ENCODE measurements around the gene GPM6B. TPM values are rescaled to one million over a fixed set of nuclear protein-coding genes. Genes with fewer than 3 reads are reported as not detected.
A peak's percentile ranks its signal among the peaks of the same experiment; 100 is the strongest.

Gene GPM6B
- total RNA-seq, 8 experiments from 2014 or later = 1.3 to 233 (median 65.1) TPM

DNA sequence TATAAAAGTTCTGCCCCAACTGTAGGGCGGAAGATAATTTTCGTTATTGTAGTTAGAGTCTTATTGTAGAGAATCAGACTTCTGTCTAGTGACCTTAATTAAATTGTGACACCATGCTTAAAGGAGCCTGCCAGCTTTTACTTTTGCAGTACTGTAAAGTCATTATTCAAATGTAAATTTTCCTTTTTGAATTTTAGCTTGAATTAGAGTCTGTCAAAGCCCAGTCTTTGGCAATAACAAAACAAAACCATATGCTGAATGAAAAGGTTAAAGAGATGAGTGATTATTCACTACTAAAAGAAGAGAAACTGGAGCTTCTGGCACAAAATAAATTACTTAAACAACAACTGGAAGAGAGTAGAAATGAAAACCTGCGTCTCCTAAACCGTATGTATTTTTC, 60.5 kb downstream of the GPM6B start:
- in situ Hi-C loops (cut with MboI; ENCODE audit: low pct_unique_long_range_greater_than_20kb in 2 of 9, low sequenced_read_pairs in 9 of 9, unreplicated experiment in 9 of 9) = loop anchor here in 2 of 9 experiments (25.0 kb wide), 1 partner anchor 281 kb away; the partner anchor contains the start of gene GEMIN8 (in 2 of the 2)
- no peak for ATAC-seq (replicated peaks in 6 of 8)
- WGBS, 10 experiments = 78 to 100% (median 87%) methylated on average over 1 to 4 of the region's 4 CpGs; no CpG with 5 or more reads in 6 of the 10 experiments
- no peak overlapping the region for H3K27ac ChIP-seq
- no peak overlapping the region for H3K4me3 ChIP-seq
- no peaks in the 10 kb centered on the region for H3K4me1 ChIP-seq (replicated peaks in 1 of 2)

DNA sequence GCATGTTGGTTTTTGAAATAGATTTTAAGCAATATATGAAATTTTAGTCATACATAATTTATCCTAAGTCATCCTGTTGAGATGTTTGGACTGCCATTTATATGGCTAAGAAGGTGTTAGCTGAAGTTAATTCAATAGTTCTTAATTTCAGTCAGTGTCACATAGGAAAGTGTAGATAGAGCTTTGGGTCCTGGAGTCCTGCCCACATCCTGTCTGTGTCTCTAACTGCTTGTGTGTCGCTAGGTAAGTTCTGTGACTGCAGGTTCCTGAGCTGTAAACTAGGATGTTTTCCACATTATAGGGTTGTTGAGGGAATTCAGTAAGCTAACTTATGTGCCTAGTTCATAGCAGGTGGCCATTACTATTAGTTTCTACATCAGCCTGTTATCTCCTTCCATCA, 61.6 kb downstream of the GPM6B start:
- Histone ChIP-seq H3K4me3 (no peak overlapping the region), H3K4me1 (replicated peaks in 1 of 2) (no peaks in the 10 kb centered on the region), H3K27ac (no peak overlapping the region)
- no peak for ATAC-seq (replicated peaks in 6 of 8)
- 75 to 100% (median 86%) methylated on average over 1 of the region's 1 CpG; no CpG with 5 or more reads in 7 of the 10 experiments for WGBS, 10 experiments
- in situ Hi-C loops (cut with MboI; ENCODE audit: low pct_unique_long_range_greater_than_20kb in 2 of 9, low sequenced_read_pairs in 9 of 9, unreplicated experiment in 9 of 9) = loop anchor here in 2 of 9 experiments (25.0 kb wide), 1 partner anchor 282 kb away; the partner anchor contains the start of gene GEMIN8 (in 2 of the 2)

DNA sequence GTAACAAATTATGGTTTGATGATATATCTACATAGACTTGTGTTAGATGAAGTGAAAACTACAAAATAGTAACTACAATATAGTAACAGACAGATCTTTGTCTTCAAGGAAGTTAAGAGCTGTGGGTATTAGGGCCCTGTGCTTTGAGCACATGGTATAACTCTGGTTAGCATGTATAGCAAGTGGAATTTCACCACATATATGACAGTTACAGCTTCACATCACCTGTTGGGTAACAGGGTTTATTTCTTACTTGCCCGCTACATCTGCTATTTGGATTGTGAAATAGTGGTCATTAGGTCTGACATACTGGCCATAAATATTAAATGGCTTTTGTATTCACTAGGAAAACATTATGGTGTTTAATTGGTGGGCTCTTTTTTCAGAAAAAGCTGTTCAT, 62.1 kb downstream of the GPM6B start:
- no peak for ATAC-seq (replicated peaks in 6 of 8)
- Histone ChIP-seq H3K4me1 (replicated peaks in 1 of 2) (no peaks in the 10 kb centered on the region), H3K4me3 (no peak overlapping the region), H3K27ac (no peak overlapping the region)
- 78% methylated on average over 1 of the region's 1 CpG; no CpG with 5 or more reads in 9 of the 10 experiments for WGBS, 10 experiments
- in situ Hi-C loops (cut with MboI; ENCODE audit: low pct_unique_long_range_greater_than_20kb in 2 of 9, low sequenced_read_pairs in 9 of 9, unreplicated experiment in 9 of 9) = loop anchor here in 2 of 9 experiments (25.0 kb wide), 1 partner anchor 283 kb away; the partner anchor contains the start of gene GEMIN8 (in 2 of the 2)

DNA sequence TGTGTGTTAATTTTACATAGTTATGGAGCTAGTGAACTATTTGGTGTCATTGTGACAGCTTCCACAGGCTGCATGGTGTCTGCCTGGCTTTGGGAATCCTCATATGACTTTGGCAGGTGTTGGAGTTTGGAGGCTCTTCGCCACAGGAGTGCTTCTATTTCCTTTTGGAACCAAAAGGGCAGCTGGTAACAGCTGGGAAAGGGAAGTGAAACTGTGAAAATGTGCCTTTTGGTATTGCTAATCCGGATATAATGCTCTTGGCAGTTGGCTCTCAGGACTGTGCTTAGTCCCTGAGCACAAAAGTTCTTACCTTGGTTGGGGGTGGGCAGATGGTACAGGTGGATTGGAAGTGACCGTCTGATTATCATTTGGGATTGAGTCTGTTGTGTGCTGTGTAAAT, 64.2 kb downstream of the GPM6B start:
- ATAC-seq (replicated peaks in 6 of 8) = no peak
- no peak overlapping the region for H3K4me3 ChIP-seq
- H3K4me1 ChIP-seq (replicated peaks in 1 of 2) = no peaks in the 10 kb centered on the region
- 63 to 93% methylated on average over 1 to 3 of the region's 3 CpGs; no CpG with 5 or more reads in 8 of the 10 experiments for WGBS, 10 experiments
- in situ Hi-C loops (cut with MboI; ENCODE audit: low pct_unique_long_range_greater_than_20kb in 2 of 9, low sequenced_read_pairs in 9 of 9, unreplicated experiment in 9 of 9) = loop anchor here in 2 of 9 experiments (25.0 kb wide), 1 partner anchor 285 kb away; the partner anchor contains the start of gene GEMIN8 (in 2 of the 2)
- H3K27ac ChIP-seq = no peak overlapping the region

DNA sequence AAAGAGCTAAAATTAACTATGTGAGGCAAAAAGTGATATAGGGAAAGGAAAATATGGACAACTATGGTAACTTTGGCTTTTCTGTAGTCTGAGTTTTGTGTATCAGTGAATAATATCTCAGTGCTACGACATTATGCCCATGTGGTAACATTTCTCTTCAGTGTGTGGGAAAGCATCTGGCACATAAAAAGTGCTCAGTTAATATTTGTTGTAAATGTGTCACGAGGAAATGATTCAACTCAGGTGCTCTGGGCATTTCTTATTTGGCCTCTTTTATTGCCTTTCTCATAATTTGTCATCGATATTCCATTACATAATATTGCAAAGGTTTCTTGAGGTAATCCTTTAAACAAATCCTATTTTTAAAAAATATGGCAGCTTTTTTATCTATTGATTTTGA, 64.8 kb downstream of the GPM6B start:
- in situ Hi-C loops (cut with MboI; ENCODE audit: low pct_unique_long_range_greater_than_20kb in 2 of 9, low sequenced_read_pairs in 9 of 9, unreplicated experiment in 9 of 9) = loop anchor here in 2 of 9 experiments (25.0 kb wide), 1 partner anchor 285 kb away; the partner anchor contains the start of gene GEMIN8 (in 2 of the 2)
- 20 to 100% (median 83%) methylated on average over 1 to 3 of the region's 3 CpGs; no CpG with 5 or more reads in 5 of the 10 experiments for WGBS, 10 experiments
- no peak overlapping the region for H3K4me3 ChIP-seq
- no peak for ATAC-seq (replicated peaks in 6 of 8)
- no peak overlapping the region for H3K27ac ChIP-seq
- H3K4me1 ChIP-seq (replicated peaks in 1 of 2) = no peaks in the 10 kb centered on the region

DNA sequence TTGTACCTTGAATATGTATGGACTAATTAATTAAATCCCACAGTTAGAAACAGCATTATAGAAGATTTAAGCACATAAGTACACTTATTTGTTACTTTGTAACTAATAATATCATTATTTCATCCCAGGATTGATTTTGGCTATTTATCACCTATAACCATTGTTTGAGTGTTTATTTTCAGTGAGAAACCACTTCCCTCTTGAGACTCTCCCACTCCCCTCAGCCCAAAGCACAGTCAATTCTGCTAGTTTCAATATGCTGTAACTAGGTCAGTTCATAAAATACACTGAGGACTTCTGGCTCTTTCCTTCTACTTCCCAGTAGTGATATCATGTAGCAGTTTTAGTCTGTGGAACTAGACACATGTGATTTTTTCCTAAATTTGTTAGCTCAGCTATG, 66.1 kb downstream of the GPM6B start:
- Histone ChIP-seq H3K27ac (no peak overlapping the region), H3K4me1 (replicated peaks in 1 of 2) (no peaks in the 10 kb centered on the region), H3K4me3 (no peak overlapping the region)
- in situ Hi-C loops (cut with MboI; ENCODE audit: low pct_unique_long_range_greater_than_20kb in 2 of 9, low sequenced_read_pairs in 9 of 9, unreplicated experiment in 9 of 9) = loop anchor here in 2 of 9 experiments (25.0 kb wide), 1 partner anchor 286 kb away; the partner anchor contains the start of gene GEMIN8 (in 2 of the 2)
- ATAC-seq (replicated peaks in 6 of 8) = no peak

DNA sequence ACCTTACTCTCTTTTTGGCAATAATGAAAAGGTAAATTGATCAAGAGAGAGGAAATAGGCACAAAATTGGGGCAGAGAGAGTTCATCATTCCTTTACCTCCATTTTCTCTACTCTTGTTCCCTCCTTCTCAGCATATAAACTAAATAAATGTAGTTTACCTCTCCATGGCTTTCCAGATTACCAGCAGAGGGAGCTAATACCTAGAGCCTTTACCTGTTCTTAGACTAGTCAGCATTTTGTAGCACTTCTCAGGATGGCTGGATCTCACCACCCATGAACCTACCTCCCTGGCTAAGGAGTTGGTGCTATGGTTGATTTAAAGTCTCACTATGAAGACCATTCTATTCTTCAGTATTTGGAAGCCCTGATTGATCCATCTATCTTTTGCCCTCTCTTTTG, 66.7 kb downstream of the GPM6B start:
- no peaks in the 10 kb centered on the region for H3K4me1 ChIP-seq (replicated peaks in 1 of 2)
- H3K4me3 ChIP-seq = no peak overlapping the region
- ATAC-seq (replicated peaks in 6 of 8) = peak in 2 of 8 experiments; percentile 25 to 27
- in situ Hi-C loops (cut with MboI; ENCODE audit: low pct_unique_long_range_greater_than_20kb in 2 of 9, low sequenced_read_pairs in 9 of 9, unreplicated experiment in 9 of 9) = loop anchor here in 2 of 9 experiments (25.0 kb wide), 1 partner anchor 287 kb away; the partner anchor contains the start of gene GEMIN8 (in 2 of the 2)
- H3K27ac ChIP-seq = no peak overlapping the region

DNA sequence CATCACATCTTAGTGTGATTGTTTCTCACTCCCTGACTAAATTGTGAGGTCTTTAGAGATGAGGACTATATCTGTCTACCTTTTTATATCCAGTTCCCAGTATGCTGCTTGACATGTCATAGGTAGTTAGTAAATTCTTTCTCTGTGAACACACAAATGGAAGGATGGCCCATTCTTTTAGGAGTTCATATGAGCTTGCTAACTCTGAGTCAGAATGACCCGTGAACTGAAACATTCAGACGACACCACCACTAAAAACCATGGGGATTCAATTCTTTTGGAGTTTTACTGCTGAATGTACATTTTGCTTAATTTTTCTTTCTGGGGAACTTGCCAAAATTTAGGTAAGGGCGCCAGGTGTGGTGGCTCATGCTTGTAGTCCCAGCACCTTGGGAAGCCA, 68.4 kb downstream of the GPM6B start:
- H3K4me3 ChIP-seq = no peak overlapping the region
- in situ Hi-C loops (cut with MboI; ENCODE audit: low pct_unique_long_range_greater_than_20kb in 2 of 9, low sequenced_read_pairs in 9 of 9, unreplicated experiment in 9 of 9) = loop anchor here in 1 of 9 experiments (25.0 kb wide), 1 partner anchor 289 kb away; the partner anchor contains the start of gene GEMIN8
- ATAC-seq (replicated peaks in 6 of 8) = no peak
- 83 to 96% methylated on average over 2 to 3 of the region's 3 CpGs; no CpG with 5 or more reads in 8 of the 10 experiments for WGBS, 10 experiments
- H3K27ac ChIP-seq = no peak overlapping the region
- H3K4me1 ChIP-seq (replicated peaks in 1 of 2) = no peaks in the 10 kb centered on the region

DNA sequence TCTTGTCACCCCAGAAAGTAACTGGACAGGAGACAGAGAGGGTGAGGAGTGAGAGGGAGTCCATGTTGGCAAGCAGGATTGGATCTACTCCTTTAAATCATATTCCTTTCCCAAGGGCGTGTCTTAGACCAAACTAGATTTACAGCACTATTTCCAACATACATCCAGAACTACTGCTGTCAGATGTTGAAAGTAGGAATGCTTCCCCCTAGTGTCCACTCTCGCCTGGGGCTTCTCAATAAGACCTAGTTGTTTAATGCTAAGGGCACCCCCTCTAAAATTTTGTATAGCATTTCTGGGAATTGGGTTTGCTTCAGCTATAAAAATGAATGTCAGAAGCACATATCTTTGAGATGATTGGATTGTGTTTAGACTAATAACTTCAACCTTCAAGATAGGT, 69.1 kb downstream of the GPM6B start:
- Histone ChIP-seq H3K27ac (no peak overlapping the region), H3K4me1 (replicated peaks in 1 of 2) (no peaks in the 10 kb centered on the region), H3K4me3 (no peak overlapping the region)
- in situ Hi-C loops (cut with MboI; ENCODE audit: low pct_unique_long_range_greater_than_20kb in 2 of 9, low sequenced_read_pairs in 9 of 9, unreplicated experiment in 9 of 9) = loop anchor here in 1 of 9 experiments (25.0 kb wide), 1 partner anchor 289 kb away; the partner anchor contains the start of gene GEMIN8
- 83 to 100% methylated on average over 1 of the region's 2 CpGs; no CpG with 5 or more reads in 8 of the 10 experiments for WGBS, 10 experiments
- ATAC-seq (replicated peaks in 6 of 8) = peak in 4 of 8 experiments; percentile 28 to 58 (median 34)

DNA sequence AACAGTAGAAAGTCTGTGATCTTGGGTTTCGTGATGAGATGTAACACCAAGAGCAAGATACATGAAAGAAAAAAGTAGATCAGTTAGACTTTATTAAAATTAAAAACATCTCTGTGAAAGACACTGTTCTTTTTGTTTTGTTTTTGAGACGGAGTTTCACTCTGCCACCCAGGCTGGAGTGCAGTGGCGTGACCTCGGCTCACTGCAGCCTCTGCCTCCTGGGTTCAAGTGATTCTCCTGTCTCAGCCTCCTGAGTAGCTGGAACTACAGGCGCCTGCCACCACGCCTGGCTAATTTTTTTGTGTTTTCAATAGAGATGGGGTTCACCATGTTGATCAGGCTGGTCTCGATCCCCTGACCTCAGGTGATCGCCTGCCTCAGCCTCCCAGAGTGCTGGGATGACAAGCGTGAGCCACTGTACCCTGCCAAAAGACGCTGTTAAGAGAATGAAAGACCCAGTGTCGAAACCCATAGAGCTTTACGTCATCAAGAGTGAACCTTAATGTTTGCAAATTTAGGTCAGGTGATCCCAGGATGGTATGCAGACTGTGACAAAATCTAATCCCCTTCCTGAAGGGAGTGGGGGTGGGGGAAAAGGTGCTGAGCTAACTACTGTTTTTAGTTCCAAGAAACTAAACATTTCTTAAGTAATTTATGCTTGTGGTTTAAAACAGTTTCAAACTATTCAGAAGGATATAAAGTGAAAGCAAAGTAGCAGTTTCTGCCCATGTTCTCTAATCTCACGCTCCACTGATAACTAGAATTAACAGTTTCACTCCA, 74.3 kb downstream of the GPM6B start:
- in situ Hi-C loops (cut with MboI; ENCODE audit: low pct_unique_long_range_greater_than_20kb in 2 of 9, low sequenced_read_pairs in 9 of 9, unreplicated experiment in 9 of 9) = loop anchor here in 1 of 9 experiments (25.0 kb wide), 1 partner anchor 295 kb away; the partner anchor contains the start of gene GEMIN8

DNA sequence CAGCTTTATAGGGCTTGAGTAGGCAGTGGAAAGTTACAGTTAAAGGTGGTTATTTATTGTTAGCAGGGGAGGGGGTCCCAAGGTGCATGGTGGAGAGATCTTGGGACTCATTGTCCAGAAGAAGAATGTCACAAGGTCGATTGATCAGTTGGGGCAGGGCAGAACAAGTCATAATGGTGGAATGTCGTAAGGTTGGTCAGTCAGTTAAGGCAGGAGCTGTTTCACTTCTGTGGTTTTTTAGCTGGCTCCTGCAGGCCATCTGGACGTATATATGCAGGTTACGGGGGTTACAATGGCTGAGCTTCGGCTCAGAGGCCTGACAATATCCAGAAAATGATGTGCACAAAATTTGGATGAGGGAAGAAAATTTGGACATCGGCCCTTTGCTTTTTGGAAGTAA, 75.2 kb downstream of the GPM6B start:
- Histone ChIP-seq H3K4me1 (replicated peaks in 1 of 2) (no peaks in the 10 kb centered on the region), H3K27ac (no peak overlapping the region), H3K4me3 (no peak overlapping the region)
- ATAC-seq (replicated peaks in 6 of 8) = no peak
- 80 to 100% (median 83%) methylated on average over 1 to 6 of the region's 6 CpGs; no CpG with 5 or more reads in 6 of the 10 experiments for WGBS, 10 experiments
- in situ Hi-C loops (cut with MboI; ENCODE audit: low pct_unique_long_range_greater_than_20kb in 2 of 9, low sequenced_read_pairs in 9 of 9, unreplicated experiment in 9 of 9) = loop anchor here in 1 of 9 experiments (25.0 kb wide), 1 partner anchor 296 kb away; the partner anchor contains the start of gene GEMIN8

More for the DNA sequence above, 74.3 kb downstream of the GPM6B start:
- ATAC-seq (replicated peaks in 6 of 8) = no peak
- 83 to 100% (median 95%) methylated on average over 1 to 4 of the region's 13 CpGs; no CpG with 5 or more reads in 3 of the 10 experiments for WGBS, 10 experiments
- Histone ChIP-seq H3K27ac (no peak overlapping the region), H3K4me3 (no peak overlapping the region), H3K4me1 (replicated peaks in 1 of 2) (no peaks in the 10 kb centered on the region)

DNA sequence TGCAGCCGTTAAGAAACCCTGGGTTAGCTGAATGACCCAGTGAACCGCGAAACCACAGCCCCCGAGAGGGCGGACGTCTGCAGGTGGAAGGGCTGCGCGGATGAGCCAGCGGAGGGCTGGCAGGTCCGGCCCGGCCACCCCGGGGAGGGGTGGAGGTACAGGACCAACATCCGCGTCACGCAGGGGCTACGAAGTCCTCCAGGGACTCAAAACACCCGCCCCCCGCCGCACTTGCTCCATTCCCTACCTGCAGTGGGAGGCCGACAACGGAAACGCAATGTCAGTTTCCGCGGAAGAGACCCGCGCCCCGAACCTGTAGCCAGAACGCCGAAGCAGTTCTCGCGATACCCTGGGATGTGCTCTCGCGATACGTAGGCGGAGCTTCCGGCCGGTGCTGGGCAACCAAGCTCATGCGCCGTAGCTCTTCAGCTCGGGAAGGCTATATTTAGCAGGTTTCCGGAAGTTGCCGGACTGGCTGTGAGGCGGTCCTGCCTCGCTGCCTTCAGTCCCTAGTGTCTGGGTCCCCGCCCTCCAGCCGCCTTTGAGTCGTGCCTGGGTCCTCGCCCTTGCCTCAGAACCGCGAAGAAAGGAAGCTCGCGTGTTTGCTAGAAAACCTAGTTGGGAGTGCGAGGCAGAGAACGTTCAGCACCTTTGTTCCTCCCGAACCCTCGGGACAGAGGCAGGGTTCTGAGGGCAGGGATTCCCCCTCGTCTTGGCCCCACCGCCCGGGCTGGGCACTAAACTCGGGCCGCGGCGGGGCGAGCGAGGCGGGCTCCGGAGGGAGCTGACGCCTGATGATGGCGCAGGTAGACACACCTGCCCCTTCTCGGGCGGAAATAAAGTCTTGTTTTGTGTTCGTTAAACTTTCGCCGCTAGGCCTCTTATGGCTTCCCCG, 82.4 kb downstream of the GPM6B start, which contains the start of the genes OFD1 and TRAPPC2:
TSS of gene OFD1 (plus strand) at position 471 of the 895 bp plus-strand sequence. CDS start at position 795, 324 bp downstream.
TSS of gene TRAPPC2 (minus strand) at position 343 of the 895 bp plus-strand sequence. CDS start 14,657 bp downstream, outside the sequence.
- WGBS, 10 experiments = 0 to 10% (median 0%) methylated on average over 1 to 6 of the region's 75 CpGs; no CpG with 5 or more reads in 7 of the 10 experiments
- in situ Hi-C loops (cut with MboI; ENCODE audit: low pct_unique_long_range_greater_than_20kb in 2 of 9, low sequenced_read_pairs in 9 of 9, unreplicated experiment in 9 of 9) = loop anchor here in 1 of 9 experiments (25.0 kb wide), 1 partner anchor 303 kb away; the partner anchor contains the start of gene GEMIN8
- Histone ChIP-seq H3K27ac (peak within 1 kb of the TSS; percentile 91 to 95), H3K4me3 (peak within 1 kb of the TSS; percentile 78 to 92 (median 88)), H3K4me1 (replicated peaks in 1 of 2) (peaks cover 0 to 8% of the 10 kb centered on the region in 2 donors)
- peak; percentile 94 to 99 (median 98) for ATAC-seq (replicated peaks in 6 of 8)
